ENCODE data around the gene CRYL1. TPM values are rescaled to one million over a fixed set of nuclear protein-coding genes. Genes with fewer than 3 reads are reported as not detected.

Gene CRYL1
- total and polyA plus RNA-seq, 2 of the 4 experiments (the other 2 are of a cell fraction): 11.7 to 16.4 TPM

- WGBS, 2 experiments (ENCODE audit: extremely low coverage in 2 of 2, insufficient read length in 1 of 2): no CpG with 5 or more reads among the region's 8 CpGs
- no peak overlapping the region for H2AK5ac ChIP-seq (ENCODE audit: low read depth, low read length)
- H3K18ac ChIP-seq (ENCODE audit: low read depth, low read length): no peak overlapping the region
- H3K14ac ChIP-seq (replicated peaks; ENCODE audit: low read depth, low read length): no peak overlapping the region
- ATAC-seq (ENCODE audit: low read depth) (no peak), DNase-seq (peak; percentile 34)
- peaks cover 6% of the 10 kb centered on the region for H3K27me3 ChIP-seq (ENCODE audit: control insufficient read depth, insufficient read depth, low read length)
- H3K23ac ChIP-seq (ENCODE audit: low read depth, low read length): no peak overlapping the region
- intact Hi-C loops (cut with micrococcal nuclease) (no loop called here), in situ Hi-C loops (cut with MboI; ENCODE audit: low sequenced_read_pairs) (no loop called here), dilution Hi-C loops (cut with HindIII; ENCODE audit: low sequenced_read_pairs, unreplicated experiment) (no loop called here)
- no peak overlapping the region for H2AK9ac ChIP-seq (replicated peaks; ENCODE audit: low read depth, low read length, poor library complexity)
- no peak overlapping the region for H2BK120ac ChIP-seq (ENCODE audit: low read depth, low read length)
- H4K8ac ChIP-seq (ENCODE audit: low read depth in 2 of 2, low read length in 2 of 2): no peak overlapping the region
- no peak overlapping the region for H3K4ac ChIP-seq (ENCODE audit: low read depth, low read length)
- H4K91ac ChIP-seq (ENCODE audit: insufficient read depth, low read depth, low read length): no peak overlapping the region
- no peak overlapping the region for H3K9ac ChIP-seq (ENCODE audit: low read depth, low read length)
- H3K4me1 ChIP-seq (ENCODE audit: control insufficient read depth, insufficient read depth, low read length): no peaks in the 10 kb centered on the region
- no peak overlapping the region for H2BK20ac ChIP-seq (ENCODE audit: low read depth, low read length)
- H2BK5ac ChIP-seq (ENCODE audit: low read depth, low read length, poor library complexity, severe bottlenecking): no peak overlapping the region
- no peak overlapping the region for H3K27ac ChIP-seq (ENCODE audit: insufficient read depth, low read length)
- no peaks in the 10 kb centered on the region for H3K79me1 ChIP-seq (ENCODE audit: low read depth in 1 of 2, low read length in 2 of 2)
- H2AFZ ChIP-seq (replicated peaks; ENCODE audit: low read length, poor library complexity): no peak overlapping the region
- H3K4me2 ChIP-seq (ENCODE audit: low read depth, low read length): no peak overlapping the region
- no peaks in the 10 kb centered on the region for H3K36me3 ChIP-seq (ENCODE audit: control insufficient read depth, insufficient read depth, low read length)
- H3K9me1 ChIP-seq (ENCODE audit: insufficient read depth, low read length): 0 out of 2 replicates have a peak, but pooled peaks cover 3% of the 10 kb centered on the region
- H4K5ac ChIP-seq (ENCODE audit: low read depth, low read length): no peak overlapping the region
- BruUV-seq (replicated peaks): no TSS peak
- no peak for TF ChIP-seq CTCF (conservative IDR thresholded peaks at IDR 0.05; ENCODE audit: low read depth, low read length)
- TF ChIP-seq CEBPB (IDR thresholded peaks at IDR 0.05; ENCODE audit: low read depth, low read length): peak; percentile 59
- no peaks in the 10 kb centered on the region for H4K20me1 ChIP-seq (ENCODE audit: insufficient read depth, low read length)
- no peak overlapping the region for H3K56ac ChIP-seq (ENCODE audit: extremely low read depth, insufficient read depth, low read length)
- H3K4me3 ChIP-seq (ENCODE audit: insufficient read depth, low read depth, low read length): no peak overlapping the region
- H3K9me3 ChIP-seq (ENCODE audit: control insufficient read depth, insufficient read depth, low read length): peaks cover 2% of the 10 kb centered on the region; the same call in 1 of the 2 replicates
- H2BK15ac ChIP-seq (ENCODE audit: low read depth, low read length): no peak overlapping the region
- ChIA-PET CTCF (no interaction called here), POLR2A (ENCODE audit: unreplicated experiment) (no interaction called here)
These were observed 138.2 kb downstream of the CRYL1 start for GRCh38 chr13:20387441-20387971.
